Choroid plexus epithelial cell (primary cell): Measurements from ENCODE around the gene CACHD1.
"Not testable (repeated sequence)": the region's sequence is repeated elsewhere in the genome, so short reads cannot be mapped to it uniquely, and the experiment has no call there.

Experiments
- DNase-seq: peaks from one replicate; pipeline ENCODE4 v3.0.0-alpha.2; 2010; ENCODE audit warnings: low read depth
- H3K4me3 ChIP-seq: 2 replicates; pipeline ENCODE4 v1.5.1; 2011; ENCODE audit warnings: low read depth, mild to moderate bottlenecking, control low read depth, low read length, moderate library complexity
- CTCF ChIP-seq: conservative IDR thresholded peaks from 2 replicates; pipeline ENCODE4 v1.5.1; 2011; ENCODE audit warnings: low read depth, mild to moderate bottlenecking, control low read depth, inconsistent platforms, low read length, moderate library complexity

Gene CACHD1

GRCh38 chr1:64511044-64511443 lies 41.1 kb downstream of the CACHD1 start:
- no peak for TF ChIP-seq CTCF
- DNase-seq = no peak
- no peak overlapping the region for H3K4me3 ChIP-seq

- H3K4me3 ChIP-seq, DNase-seq: not testable (repeated sequence)
Observed at GRCh38 chr1:64512206-64512605, 42.3 kb downstream of the CACHD1 start.

- no peak overlapping the region for H3K4me3 ChIP-seq
- no peak for TF ChIP-seq CTCF
- DNase-seq = no peak
Observed at GRCh38 chr1:64513545-64513944, 43.6 kb downstream of the CACHD1 start.

- DNase-seq = peak; percentile 85
- H3K4me3 ChIP-seq = no peak overlapping the region
- TF ChIP-seq CTCF = no peak
Observed at GRCh38 chr1:64514197-64514765, 44.4 kb downstream of the CACHD1 start.

- TF ChIP-seq CTCF = no peak
- DNase-seq = peak; percentile 87
- no peak overlapping the region for H3K4me3 ChIP-seq
Observed at GRCh38 chr1:64515427-64515826, 45.5 kb downstream of the CACHD1 start.

GRCh38 chr1:64516301-64516700 lies 46.4 kb downstream of the CACHD1 start:
- no peak for TF ChIP-seq CTCF
- no peak for DNase-seq
- H3K4me3 ChIP-seq = no peak overlapping the region

GRCh38 chr1:64516803-64517568 lies 47.1 kb downstream of the CACHD1 start:
- no peak overlapping the region for H3K4me3 ChIP-seq
- peak; percentile 35 for DNase-seq
- no peak for TF ChIP-seq CTCF
